PC-9 (cell line): ENCODE data around the gene PCMT1.

Experiments
- EZH2 ChIP-seq: fragments of 200-600 bp; sonication (generic); IDR thresholded peaks from 2 replicates; pipeline ENCODE4 v1.8.0; 2017; ENCODE audit warnings: antibody characterized with exemption, low read depth
- TF ChIP-seq, protein P1 (sequence below): fragments of 200-600 bp; sonication (generic); conservative IDR thresholded peaks from 2 replicates; pipeline ENCODE4 v1.6.1; 2017; ENCODE audit warnings: mixed run types, antibody characterized with exemption, mild to moderate bottlenecking, moderate library complexity

DNA sequence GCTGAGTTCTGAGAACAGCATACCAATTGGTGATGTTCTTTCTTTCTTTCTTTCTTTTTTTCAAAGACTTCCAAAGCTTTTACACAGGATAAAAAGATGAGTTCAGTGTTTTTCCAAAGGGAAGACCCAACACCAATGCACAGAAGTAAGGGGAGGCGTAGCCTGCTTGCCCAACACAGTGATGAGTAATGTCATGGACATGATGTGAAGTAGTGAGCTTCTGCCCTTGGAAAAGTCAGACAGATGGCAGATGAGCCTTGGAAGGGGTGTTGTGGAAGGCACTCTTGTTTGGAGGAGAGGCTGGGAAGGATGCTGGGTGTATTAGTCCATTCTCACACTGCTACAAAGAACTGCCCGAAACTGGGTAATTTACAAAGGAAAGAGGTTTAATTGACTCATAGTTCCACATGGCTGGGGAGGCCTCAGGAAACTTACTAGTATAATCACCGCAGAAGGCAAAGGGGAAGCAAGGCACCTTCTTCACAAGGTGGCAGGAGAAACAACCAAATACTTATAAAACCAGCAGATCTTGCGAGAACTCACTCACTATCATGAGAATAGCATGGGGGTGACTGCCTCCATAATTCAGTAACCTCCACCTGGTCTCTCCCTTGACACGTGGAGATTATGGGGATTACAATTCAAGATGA lies 102.0 kb downstream of the PCMT1 start:
- TF ChIP-seq, protein P1, sequence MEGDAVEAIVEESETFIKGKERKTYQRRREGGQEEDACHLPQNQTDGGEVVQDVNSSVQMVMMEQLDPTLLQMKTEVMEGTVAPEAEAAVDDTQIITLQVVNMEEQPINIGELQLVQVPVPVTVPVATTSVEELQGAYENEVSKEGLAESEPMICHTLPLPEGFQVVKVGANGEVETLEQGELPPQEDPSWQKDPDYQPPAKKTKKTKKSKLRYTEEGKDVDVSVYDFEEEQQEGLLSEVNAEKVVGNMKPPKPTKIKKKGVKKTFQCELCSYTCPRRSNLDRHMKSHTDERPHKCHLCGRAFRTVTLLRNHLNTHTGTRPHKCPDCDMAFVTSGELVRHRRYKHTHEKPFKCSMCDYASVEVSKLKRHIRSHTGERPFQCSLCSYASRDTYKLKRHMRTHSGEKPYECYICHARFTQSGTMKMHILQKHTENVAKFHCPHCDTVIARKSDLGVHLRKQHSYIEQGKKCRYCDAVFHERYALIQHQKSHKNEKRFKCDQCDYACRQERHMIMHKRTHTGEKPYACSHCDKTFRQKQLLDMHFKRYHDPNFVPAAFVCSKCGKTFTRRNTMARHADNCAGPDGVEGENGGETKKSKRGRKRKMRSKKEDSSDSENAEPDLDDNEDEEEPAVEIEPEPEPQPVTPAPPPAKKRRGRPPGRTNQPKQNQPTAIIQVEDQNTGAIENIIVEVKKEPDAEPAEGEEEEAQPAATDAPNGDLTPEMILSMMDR = no peak
- TF ChIP-seq EZH2 = no peak
